ENCODE measurements around the gene APBA2.

- TF ChIP-seq MYBL2 (CRISPR knock-in tag; IDR thresholded peaks at IDR 0.05) (no peak), ZNF416 (CRISPR knock-in tag; IDR thresholded peaks at IDR 0.05) (no peak), IRF2 (CRISPR knock-in tag; IDR thresholded peaks at IDR 0.05; ENCODE audit: borderline replicate concordance, low read depth) (no peak), USF2 (CRISPR knock-in tag; IDR thresholded peaks at IDR 0.05) (no peak), CREB1 (CRISPR knock-in tag; IDR thresholded peaks at IDR 0.05) (no peak), GRHL2 (CRISPR knock-in tag; IDR thresholded peaks at IDR 0.05; ENCODE audit: insufficient replicate concordance, severe bottlenecking) (no peak), ZNF396 (CRISPR knock-in tag; IDR thresholded peaks at IDR 0.05; ENCODE audit: borderline replicate concordance) (no peak), TEAD4 (CRISPR knock-in tag; IDR thresholded peaks at IDR 0.05) (no peak), USF1 (CRISPR knock-in tag; IDR thresholded peaks at IDR 0.05) (no peak)
- TF ChIP-seq, protein P1, sequence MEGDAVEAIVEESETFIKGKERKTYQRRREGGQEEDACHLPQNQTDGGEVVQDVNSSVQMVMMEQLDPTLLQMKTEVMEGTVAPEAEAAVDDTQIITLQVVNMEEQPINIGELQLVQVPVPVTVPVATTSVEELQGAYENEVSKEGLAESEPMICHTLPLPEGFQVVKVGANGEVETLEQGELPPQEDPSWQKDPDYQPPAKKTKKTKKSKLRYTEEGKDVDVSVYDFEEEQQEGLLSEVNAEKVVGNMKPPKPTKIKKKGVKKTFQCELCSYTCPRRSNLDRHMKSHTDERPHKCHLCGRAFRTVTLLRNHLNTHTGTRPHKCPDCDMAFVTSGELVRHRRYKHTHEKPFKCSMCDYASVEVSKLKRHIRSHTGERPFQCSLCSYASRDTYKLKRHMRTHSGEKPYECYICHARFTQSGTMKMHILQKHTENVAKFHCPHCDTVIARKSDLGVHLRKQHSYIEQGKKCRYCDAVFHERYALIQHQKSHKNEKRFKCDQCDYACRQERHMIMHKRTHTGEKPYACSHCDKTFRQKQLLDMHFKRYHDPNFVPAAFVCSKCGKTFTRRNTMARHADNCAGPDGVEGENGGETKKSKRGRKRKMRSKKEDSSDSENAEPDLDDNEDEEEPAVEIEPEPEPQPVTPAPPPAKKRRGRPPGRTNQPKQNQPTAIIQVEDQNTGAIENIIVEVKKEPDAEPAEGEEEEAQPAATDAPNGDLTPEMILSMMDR (IDR thresholded peaks at IDR 0.05), result no peak
- TF ChIP-seq, protein P2, sequence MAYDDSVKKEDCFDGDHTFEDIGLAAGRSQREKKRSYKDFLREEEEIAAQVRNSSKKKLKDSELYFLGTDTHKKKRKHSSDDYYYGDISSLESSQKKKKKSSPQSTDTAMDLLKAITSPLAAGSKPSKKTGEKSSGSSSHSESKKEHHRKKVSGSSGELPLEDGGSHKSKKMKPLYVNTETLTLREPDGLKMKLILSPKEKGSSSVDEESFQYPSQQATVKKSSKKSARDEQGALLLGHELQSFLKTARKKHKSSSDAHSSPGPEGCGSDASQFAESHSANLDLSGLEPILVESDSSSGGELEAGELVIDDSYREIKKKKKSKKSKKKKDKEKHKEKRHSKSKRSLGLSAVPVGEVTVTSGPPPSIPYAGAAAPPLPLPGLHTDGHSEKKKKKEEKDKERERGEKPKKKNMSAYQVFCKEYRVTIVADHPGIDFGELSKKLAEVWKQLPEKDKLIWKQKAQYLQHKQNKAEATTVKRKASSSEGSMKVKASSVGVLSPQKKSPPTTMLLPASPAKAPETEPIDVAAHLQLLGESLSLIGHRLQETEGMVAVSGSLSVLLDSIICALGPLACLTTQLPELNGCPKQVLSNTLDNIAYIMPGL (CRISPR knock-in tag; IDR thresholded peaks at IDR 0.05), result no peak
- TF ChIP-seq, protein P3, sequence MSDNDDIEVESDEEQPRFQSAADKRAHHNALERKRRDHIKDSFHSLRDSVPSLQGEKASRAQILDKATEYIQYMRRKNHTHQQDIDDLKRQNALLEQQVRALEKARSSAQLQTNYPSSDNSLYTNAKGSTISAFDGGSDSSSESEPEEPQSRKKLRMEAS (CRISPR knock-in tag; IDR thresholded peaks at IDR 0.05), result no peak
These were observed 200.2 kb downstream of the APBA2 start for GRCh38 chr15:29086001-29086400.
